Omental fat pad (tissue), 4 donors: ENCODE results near the gene ASRGL1. TPM values are rescaled to one million over a fixed set of nuclear protein-coding genes. Genes with fewer than 3 reads are reported as not detected.

Experiments used
- ATAC-seq: fragments of 150-250 bp; one replicate; pipeline ENCODE4 v1.9.1; 2016; ENCODE audit warnings: mild to moderate bottlenecking, moderate library complexity; ENCODE audit not compliant: low FRiP score
- DNase-seq: peaks from one replicate; pipeline ENCODE4 v3.0.0-alpha.2; 2019; ENCODE audit warnings: low spot score
- CTCF ChIP-seq, 3 donors: fragments of 450-650 bp; IDR thresholded peaks; one replicate each; pipeline ENCODE4 v1.5.1; 2016 to 2017; ENCODE audit warnings: antibody characterized with exemption in 3 of 3, mild to moderate bottlenecking in 3 of 3, moderate library complexity in 2 of 3
- total RNA-seq, 4 donors: library from RNA; depleted of rRNA; stranded (reverse); fragments of >200 nt; gene quantifications; one replicate each; pipeline ENCODE4 v1.1.0, GENCODE V29; 2016

The ASRGL1 gene
- total RNA-seq, 4 donors from 2014 or later: 7.1 to 57.9 (median 31.3) TPM

- DNase-seq (no peak), ATAC-seq (no peak)
- TF ChIP-seq CTCF (IDR thresholded peaks at IDR 0.05): no peak
Measured at GRCh38 chr11:62395885-62396551, 58.8 kb downstream of the ASRGL1 start.

- no peak for TF ChIP-seq CTCF (IDR thresholded peaks at IDR 0.05)
- no peak for DNase-seq
- ATAC-seq: peak; percentile 34
Measured at GRCh38 chr11:62398011-62398994, 61.1 kb downstream of the ASRGL1 start.

- no peak for TF ChIP-seq CTCF (IDR thresholded peaks at IDR 0.05)
- no peak for ATAC-seq
- DNase-seq: no peak
Measured at GRCh38 chr11:62399172-62399877, 62.1 kb downstream of the ASRGL1 start.

- ATAC-seq (no peak), DNase-seq (no peak)
- no peak for TF ChIP-seq CTCF (IDR thresholded peaks at IDR 0.05)
Measured at GRCh38 chr11:62399878-62400266, 62.6 kb downstream of the ASRGL1 start.

- ATAC-seq (no peak), DNase-seq (no peak)
- TF ChIP-seq CTCF (IDR thresholded peaks at IDR 0.05): no peak
Measured at GRCh38 chr11:62400281-62400680, 63.0 kb downstream of the ASRGL1 start.

- ATAC-seq (peak; percentile 49), DNase-seq (no peak)
- no peak for TF ChIP-seq CTCF (IDR thresholded peaks at IDR 0.05)
Measured at GRCh38 chr11:62400760-62401159, 63.5 kb downstream of the ASRGL1 start.
